Mononuclear cell (primary cell): ENCODE results near the gene BRICD5. TPM values are rescaled to one million over a fixed set of nuclear protein-coding genes. Genes with fewer than 3 reads are reported as not detected.

ENCODE experiments used
- H3K27me3 ChIP-seq: 2 replicates; pipeline ENCODE4 v1.6.0; 2011; ENCODE audit warnings: low read length, control low read depth; ENCODE audit not compliant: insufficient read depth
- H3K4me1 ChIP-seq: 2 replicates; pipeline ENCODE4 v1.5.1; 2011; ENCODE audit warnings: mild to moderate bottlenecking, low read length, control low read depth; ENCODE audit not compliant: insufficient read depth
- H3K4me3 ChIP-seq: 2 replicates; pipeline ENCODE4 v1.5.1; 2011; ENCODE audit warnings: mild to moderate bottlenecking, low read length, moderate library complexity
- H3K9me3 ChIP-seq: 2 replicates; pipeline ENCODE4 v1.5.1; 2011; ENCODE audit warnings: low read depth, mild to moderate bottlenecking, control low read depth, low read length
- total RNA-seq: library from RNA; depleted of rRNA; stranded (reverse); fragments of >200 nt; gene quantifications from one replicate; pipeline ENCODE4 v1.2.3, GENCODE V29; 2012

Gene BRICD5
- total RNA-seq, 1 donor, result 0.84 TPM

GRCh38 chr16:2188395-2188794 lies 22.3 kb downstream of the BRICD5 start:
- no peak overlapping the region for H3K4me3 ChIP-seq
- no peaks in the 10 kb centered on the region for H3K4me1 ChIP-seq
- no peaks in the 10 kb centered on the region for H3K9me3 ChIP-seq
- H3K27me3 ChIP-seq, result no peaks in the 10 kb centered on the region

- no peaks in the 10 kb centered on the region for H3K9me3 ChIP-seq
- H3K4me1 ChIP-seq, result no peaks in the 10 kb centered on the region
- no peak overlapping the region for H3K4me3 ChIP-seq
- no peaks in the 10 kb centered on the region for H3K27me3 ChIP-seq
Observed at GRCh38 chr16:2187212-2187611, 23.5 kb downstream of the BRICD5 start.

GRCh38 chr16:2186505-2186904 lies 24.2 kb downstream of the BRICD5 start:
- Histone ChIP-seq H3K4me3 (no peak overlapping the region), H3K4me1 (no peaks in the 10 kb centered on the region), H3K9me3 (no peaks in the 10 kb centered on the region), H3K27me3 (no peaks in the 10 kb centered on the region)

- Histone ChIP-seq H3K27me3 (no peaks in the 10 kb centered on the region), H3K9me3 (no peaks in the 10 kb centered on the region), H3K4me1 (no peaks in the 10 kb centered on the region), H3K4me3 (no peak overlapping the region)
Observed at GRCh38 chr16:2186064-2186463, 24.6 kb downstream of the BRICD5 start.

- H3K27me3 ChIP-seq, result no peaks in the 10 kb centered on the region
- no peak overlapping the region for H3K4me3 ChIP-seq
- no peaks in the 10 kb centered on the region for H3K9me3 ChIP-seq
- H3K4me1 ChIP-seq, result no peaks in the 10 kb centered on the region
Observed at GRCh38 chr16:2184962-2185361, 25.7 kb downstream of the BRICD5 start.

GRCh38 chr16:2184346-2184745 lies 26.3 kb downstream of the BRICD5 start:
- Histone ChIP-seq H3K9me3 (no peaks in the 10 kb centered on the region), H3K4me1 (no peaks in the 10 kb centered on the region), H3K27me3 (no peaks in the 10 kb centered on the region), H3K4me3 (no peak overlapping the region)

- no peak overlapping the region for H3K4me3 ChIP-seq
- no peaks in the 10 kb centered on the region for H3K27me3 ChIP-seq
- no peaks in the 10 kb centered on the region for H3K4me1 ChIP-seq
- no peaks in the 10 kb centered on the region for H3K9me3 ChIP-seq
Observed at GRCh38 chr16:2183671-2184070, 27.0 kb downstream of the BRICD5 start.

GRCh38 chr16:2181952-2182351 lies 28.7 kb downstream of the BRICD5 start:
- Histone ChIP-seq H3K4me3 (no peak overlapping the region), H3K9me3 (no peaks in the 10 kb centered on the region), H3K27me3 (no peaks in the 10 kb centered on the region), H3K4me1 (no peaks in the 10 kb centered on the region)

- H3K27me3 ChIP-seq, result no peaks in the 10 kb centered on the region
- no peaks in the 10 kb centered on the region for H3K4me1 ChIP-seq
- H3K9me3 ChIP-seq, result no peaks in the 10 kb centered on the region
- no peak overlapping the region for H3K4me3 ChIP-seq
Observed at GRCh38 chr16:2180962-2181923, 29.4 kb downstream of the BRICD5 start.

- H3K4me3 ChIP-seq, result no peak overlapping the region
- H3K9me3 ChIP-seq, result no peaks in the 10 kb centered on the region
- H3K27me3 ChIP-seq, result no peaks in the 10 kb centered on the region
- no peaks in the 10 kb centered on the region for H3K4me1 ChIP-seq
Observed at GRCh38 chr16:2180461-2180860, 30.2 kb downstream of the BRICD5 start.

- Histone ChIP-seq H3K4me3 (no peak overlapping the region), H3K9me3 (no peaks in the 10 kb centered on the region), H3K4me1 (no peaks in the 10 kb centered on the region), H3K27me3 (no peaks in the 10 kb centered on the region)
Observed at GRCh38 chr16:2179576-2179975, 31.1 kb downstream of the BRICD5 start.

GRCh38 chr16:2179107-2179501 lies 31.6 kb downstream of the BRICD5 start:
- H3K27me3 ChIP-seq, result no peaks in the 10 kb centered on the region
- H3K4me3 ChIP-seq, result no peak overlapping the region
- H3K4me1 ChIP-seq, result no peaks in the 10 kb centered on the region
- H3K9me3 ChIP-seq, result no peaks in the 10 kb centered on the region

GRCh38 chr16:2178321-2179106 lies 32.1 kb downstream of the BRICD5 start:
- Histone ChIP-seq H3K9me3 (no peaks in the 10 kb centered on the region), H3K4me3 (no peak overlapping the region), H3K27me3 (no peaks in the 10 kb centered on the region)

GRCh38 chr16:2177561-2177960 lies 33.1 kb downstream of the BRICD5 start:
- H3K4me1 ChIP-seq, result no peaks in the 10 kb centered on the region
- H3K9me3 ChIP-seq, result no peaks in the 10 kb centered on the region
- no peak overlapping the region for H3K4me3 ChIP-seq
- H3K27me3 ChIP-seq, result no peaks in the 10 kb centered on the region

More at GRCh38 chr16:2178321-2179106, 32.1 kb downstream of the BRICD5 start:
- H3K4me1 ChIP-seq, result no peaks in the 10 kb centered on the region

- Histone ChIP-seq H3K4me1 (no peaks in the 10 kb centered on the region), H3K27me3 (no peaks in the 10 kb centered on the region), H3K9me3 (no peaks in the 10 kb centered on the region), H3K4me3 (no peak overlapping the region)
Observed at GRCh38 chr16:2177101-2177500, 33.6 kb downstream of the BRICD5 start.
